GM18498 (cell line): ENCODE results near the gene TRIO.

Experiments used
- ATAC-seq: cut with Tn5 transposase; IDR thresholded peaks from one replicate; pipeline ENCODE4 v1.9.1; 2021; ENCODE audit warnings: mild to moderate bottlenecking, moderate library complexity; ENCODE audit not compliant: unreplicated experiment

Gene TRIO

GRCh38 chr5:14145435-14146334 is 2.5 kb downstream of the TRIO start:
- no peak for ATAC-seq

GRCh38 chr5:14146725-14147124 is 3.6 kb downstream of the TRIO start:
- ATAC-seq: no peak

GRCh38 chr5:14147210-14147609 is 4.1 kb downstream of the TRIO start:
- no peak for ATAC-seq

- no peak for ATAC-seq
Measured at GRCh38 chr5:14148483-14148882, 5.3 kb downstream of the TRIO start.

- ATAC-seq: no peak
Measured at GRCh38 chr5:14148890-14149671, 5.9 kb downstream of the TRIO start.

GRCh38 chr5:14149672-14150274 is 6.6 kb downstream of the TRIO start:
- no peak for ATAC-seq

- ATAC-seq: no peak
Measured at GRCh38 chr5:14151416-14151815, 8.3 kb downstream of the TRIO start.

GRCh38 chr5:14153071-14153864 is 10.1 kb downstream of the TRIO start:
- no peak for ATAC-seq

GRCh38 chr5:14153932-14154731 is 11.0 kb downstream of the TRIO start:
- ATAC-seq: peak; percentile 40

GRCh38 chr5:14155075-14155474 is 11.9 kb downstream of the TRIO start:
- peak; percentile 63 for ATAC-seq

- no peak for ATAC-seq
Measured at GRCh38 chr5:14155739-14156138, 12.6 kb downstream of the TRIO start.

- ATAC-seq: peak; percentile 5
Measured at GRCh38 chr5:14156290-14156649, 13.1 kb downstream of the TRIO start.

GRCh38 chr5:14156650-14157492 is 13.7 kb downstream of the TRIO start:
- peak; percentile 65 for ATAC-seq

GRCh38 chr5:14157493-14157782 is 14.3 kb downstream of the TRIO start:
- ATAC-seq: no peak

GRCh38 chr5:14158890-14159666 is 15.9 kb downstream of the TRIO start:
- no peak for ATAC-seq

- no peak for ATAC-seq
Measured at GRCh38 chr5:14161825-14162556, 18.8 kb downstream of the TRIO start.

- ATAC-seq: no peak
Measured at GRCh38 chr5:14164164-14165163, 21.3 kb downstream of the TRIO start.
